HepG2 (cell line): ENCODE measurements around the gene FAS. TPM values are rescaled to one million over a fixed set of nuclear protein-coding genes. Genes with fewer than 3 reads are reported as not detected.

ENCODE experiments used
- ATAC-seq: fragments of 200-7000 bp; cut with Tn5 transposase; 3 replicates; pipeline ENCODE4 v1.9.1; 2020; ENCODE audit warnings: mild to moderate bottlenecking, moderate library complexity
- BruUV-seq: library from RNA; stranded (reverse); fragments of 400-500 nt; replicated peaks from 2 replicates; lab custom pipeline; 2021; lab: Mats Ljungman, UMichigan
- CTCF ChIA-PET: fragments of 300-600 bp; formaldehyde crosslinking; extraction: SDS; loops from one replicate; lab custom pipeline; 2021; ENCODE audit warnings: low total read pairs, inconsistent platforms, low intra/inter-chr PET ratio; lab: Yijun Ruan, JAX
- POLR2A ChIA-PET: fragments of 350-600 bp; sonication (Branson Sonifier 250); formaldehyde crosslinking; loops from one replicate; lab custom pipeline; 2020; ENCODE audit warnings: antibody characterized with exemption, inconsistent platforms; lab: Yijun Ruan, JAX
- DNase-seq: peaks from one replicate; pipeline ENCODE4 v3.0.0-alpha.2; 2015; ENCODE audit warnings: low spot score
- FAIRE-seq: peaks from 3 replicates; lab custom pipeline; 2011; peaks lifted over from hg19 to GRCh38; lab: Jason Lieb, UNC
- H2AFZ ChIP-seq: one replicate; pipeline ENCODE4 v1.6.1; 2011; ENCODE audit warnings: low read length, inconsistent platforms
- H3K27ac ChIP-seq: fragments of 300-600 bp; 3 replicates; pipeline ENCODE4 v1.8.0; 2011; ENCODE audit warnings: mixed run types, mild to moderate bottlenecking, mixed read lengths, low read length, inconsistent platforms; ENCODE audit not compliant: insufficient read depth; ENCODE audit errors: extremely low read length
- H3K27me3 ChIP-seq, 2 experiments: fragments of 200-600 bp in 1 of 2; 2 replicates in 1 of 2; 3 replicates in 1 of 2; pipeline versions ENCODE4 v1.6.0 to v1.8.0; 2011; ENCODE audit warnings: low read length in 2 of 2, mild to moderate bottlenecking in 2 of 2, moderate library complexity in 2 of 2, inconsistent platforms in 1 of 2; ENCODE audit not compliant: insufficient read depth in 2 of 2, control insufficient read depth in 1 of 2
- H3K36me3 ChIP-seq, 2 experiments: fragments of 200-600 bp in 1 of 2; replicated peaks in 1 of 2; 2 replicates in 1 of 2; 3 replicates in 1 of 2; pipeline versions ENCODE4 v1.5.1 to v1.8.0; 2011; ENCODE audit warnings: low read length in 2 of 2, inconsistent platforms in 1 of 2; ENCODE audit not compliant: insufficient read depth in 2 of 2, control insufficient read depth in 1 of 2
- H3K4me1 ChIP-seq: 2 replicates; pipeline ENCODE4 v1.5.1; 2012; ENCODE audit warnings: low read length, inconsistent platforms; ENCODE audit not compliant: insufficient read depth
- H3K4me2 ChIP-seq: 2 replicates; pipeline ENCODE4 v1.6.0; 2011; ENCODE audit warnings: low read depth, low read length, inconsistent platforms
- H3K4me3 ChIP-seq, 3 experiments: fragments of 200-600 bp in 1 of 3; sonication (generic), shearing (Covaris generic) in 1 of 3; replicated peaks in 1 of 3; 2 replicates each; pipeline ENCODE4 v1.5.1; 2011 to 2016; ENCODE audit warnings: low read length in 3 of 3, inconsistent platforms in 2 of 3, low read depth in 2 of 3, mild to moderate bottlenecking in 2 of 3, control low read depth in 1 of 3, mixed read lengths in 1 of 3; ENCODE audit not compliant: insufficient read depth in 1 of 3
- H3K79me2 ChIP-seq: one replicate; pipeline ENCODE4 v1.6.1; 2011; ENCODE audit warnings: low read length, inconsistent platforms; ENCODE audit not compliant: insufficient read depth
- H3K9ac ChIP-seq: 2 replicates; pipeline ENCODE4 v1.6.0; 2011; ENCODE audit warnings: mild to moderate bottlenecking, low read depth, low read length, inconsistent platforms; ENCODE audit not compliant: insufficient read depth
- H3K9me3 ChIP-seq: 2 replicates; pipeline ENCODE4 v1.5.1; 2012; ENCODE audit warnings: mild to moderate bottlenecking, low read length
- H4K20me1 ChIP-seq: 2 replicates; pipeline ENCODE4 v1.6.0; 2011; ENCODE audit warnings: inconsistent platforms, mild to moderate bottlenecking, low read length, moderate library complexity; ENCODE audit not compliant: insufficient read depth
- EED ChIP-seq: sonication (generic); formaldehyde crosslinking; IDR thresholded peaks from 2 replicates; pipeline ENCODE4 v1.5.0; 2020; ENCODE audit warnings: mild to moderate bottlenecking, missing genetic modification reagents
- ELF1 ChIP-seq: sonication (generic); formaldehyde crosslinking; IDR thresholded peaks from 2 replicates; pipeline ENCODE4 v1.4.0; 2020; ENCODE audit warnings: missing genetic modification reagents
- ETV6 ChIP-seq: sonication (generic); formaldehyde crosslinking; conservative IDR thresholded peaks from 2 replicates; pipeline ENCODE4 v1.4.0; 2020; ENCODE audit warnings: missing genetic modification reagents
- FOXO4 ChIP-seq: sonication (generic); formaldehyde crosslinking; conservative IDR thresholded peaks from 2 replicates; pipeline ENCODE4 v1.8.1; 2023; ENCODE audit warnings: missing genetic modification reagents
- HDAC1 ChIP-seq: sonication (generic); formaldehyde crosslinking; IDR thresholded peaks from 2 replicates; pipeline ENCODE4 v1.5.1; 2020; ENCODE audit warnings: mild to moderate bottlenecking, missing genetic modification reagents
- HOXA7 ChIP-seq: sonication (generic); formaldehyde crosslinking; IDR thresholded peaks from 2 replicates; pipeline ENCODE4 v1.8.1; 2022; ENCODE audit warnings: mild to moderate bottlenecking, missing genetic modification reagents, moderate library complexity
- HOXD1 ChIP-seq: sonication (generic); formaldehyde crosslinking; IDR thresholded peaks from 2 replicates; pipeline ENCODE4 v1.5.0; 2020; ENCODE audit warnings: missing genetic modification reagents
- MYC ChIP-seq: sonication (generic); formaldehyde crosslinking; IDR thresholded peaks from 2 replicates; pipeline ENCODE4 v1.9.0; 2021; ENCODE audit warnings: missing genetic modification reagents, borderline replicate concordance
- YEATS2 ChIP-seq: sonication (generic); formaldehyde crosslinking; IDR thresholded peaks from 2 replicates; pipeline ENCODE4 v1.4.0; 2020; ENCODE audit warnings: missing genetic modification reagents, borderline replicate concordance
- ZBTB37 ChIP-seq: sonication (generic); formaldehyde crosslinking; IDR thresholded peaks from 2 replicates; pipeline ENCODE4 v1.4.0; 2020; ENCODE audit warnings: mild to moderate bottlenecking, missing genetic modification reagents
- ZKSCAN5 ChIP-seq: sonication (generic); formaldehyde crosslinking; IDR thresholded peaks from 2 replicates; pipeline ENCODE4 v1.5.1; 2020; ENCODE audit warnings: mild to moderate bottlenecking, missing genetic modification reagents
- ZNF44 ChIP-seq: sonication (generic); formaldehyde crosslinking; IDR thresholded peaks from 2 replicates; pipeline ENCODE4 v1.5.1; 2020; ENCODE audit warnings: mild to moderate bottlenecking, missing genetic modification reagents
- ZNF577 ChIP-seq: sonication (generic); formaldehyde crosslinking; IDR thresholded peaks from 2 replicates; pipeline ENCODE4 v1.4.0; 2020; ENCODE audit warnings: mild to moderate bottlenecking, low read depth, missing genetic modification reagents, borderline replicate concordance
- ZNF740 ChIP-seq: sonication (generic); formaldehyde crosslinking; IDR thresholded peaks from 2 replicates; pipeline ENCODE4 v1.4.0; 2020; ENCODE audit warnings: missing genetic modification reagents
- WGBS: methylation state at CpG from one replicate; pipeline ENCODE4 v1.1.6; 2017; ENCODE audit warnings: low lambda C conversion rate; 5-methylcytosine and 5-hydroxymethylcytosine counted together
- in situ Hi-C: cut with HindIII; loops from 2 replicates; pipeline ENCODE4 v1.10.0; 2017; ENCODE audit warnings: low pct_unique_long_range_greater_than_20kb; ENCODE audit not compliant: extremely low pct_ligation_motif_present
- intact Hi-C: fragments of 100-400 bp; cut with micrococcal nuclease; formaldehyde crosslinking; loops from one replicate; pipeline ENCODE4 v1.10.0; 2022; ENCODE audit not compliant: unreplicated experiment
- polyA plus RNA-seq, 8 experiments: library from polyadenylated mRNA; depleted of rRNA in 3 of 8; stranded (reverse) in 7 of 8; unstranded in 1 of 8; fragments of >200 nt; fragmentation: Illumina TruSeq in 4 of 8; extraction: Trizol in 4 of 8; gene quantifications; 2 replicates each; pipeline versions ENCODE4 v1.2.1 to v1.2.3, GENCODE V29; 2011 to 2016; ENCODE audit warnings: low read depth in 4 of 8, missing spikeins in 1 of 8, mixed read lengths in 1 of 8; ENCODE audit not compliant: insufficient read depth in 1 of 8
- total RNA-seq, 5 experiments: library from RNA; depleted of rRNA; stranded (reverse); fragments of >200 nt; fragmentation: Illumina TruSeq; extraction: Trizol; gene quantifications; 2 replicates each; pipeline ENCODE4 v1.2.3, GENCODE V29; 2016; ENCODE audit warnings: low read depth in 1 of 5
- TF ChIP-seq, protein P1 (sequence below): sonication (generic); formaldehyde crosslinking; IDR thresholded peaks from 2 replicates; pipeline ENCODE4 v1.5.0; 2020; ENCODE audit warnings: missing genetic modification reagents

The FAS gene
- total and polyA plus RNA-seq, 2 of the 13 experiments (the other 11 are each of a cell fraction or from before 2014, with no cell fraction given): 5.9 to 17.9 TPM

GRCh38 chr10:88941026-88941425 is 49.6 kb upstream of the FAS start:
- no peak overlapping the region for H2AFZ ChIP-seq
- peaks cover 1 to 11% of the 10 kb centered on the region in 2 experiments; a peak in 2 of 5 replicates for H3K36me3 ChIP-seq
- TF ChIP-seq ZNF577 (CRISPR knock-in tag) (no peak), HOXD1 (CRISPR knock-in tag) (no peak), EED (CRISPR knock-in tag) (no peak), MYC (CRISPR knock-in tag) (no peak), ZKSCAN5 (CRISPR knock-in tag) (no peak), ETV6 (no peak), ZNF740 (CRISPR knock-in tag) (no peak), ZBTB37 (no peak), ELF1 (CRISPR knock-in tag) (no peak), YEATS2 (CRISPR knock-in tag) (no peak), FOXO4 (CRISPR knock-in tag) (no peak), HDAC1 (CRISPR knock-in tag) (no peak), ZNF44 (CRISPR knock-in tag) (no peak), HOXA7 (CRISPR knock-in tag) (no peak)
- TF ChIP-seq, protein P1, sequence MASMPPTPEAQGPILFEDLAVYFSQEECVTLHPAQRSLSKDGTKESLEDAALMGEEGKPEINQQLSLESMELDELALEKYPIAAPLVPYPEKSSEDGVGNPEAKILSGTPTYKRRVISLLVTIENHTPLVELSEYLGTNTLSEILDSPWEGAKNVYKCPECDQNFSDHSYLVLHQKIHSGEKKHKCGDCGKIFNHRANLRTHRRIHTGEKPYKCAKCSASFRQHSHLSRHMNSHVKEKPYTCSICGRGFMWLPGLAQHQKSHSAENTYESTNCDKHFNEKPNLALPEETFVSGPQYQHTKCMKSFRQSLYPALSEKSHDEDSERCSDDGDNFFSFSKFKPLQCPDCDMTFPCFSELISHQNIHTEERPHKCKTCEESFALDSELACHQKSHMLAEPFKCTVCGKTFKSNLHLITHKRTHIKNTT: no peak
- CTCF ChIA-PET: no interaction called here
- BruUV-seq: no TSS peak
- H3K9me3 ChIP-seq: no peaks in the 10 kb centered on the region
- no peak overlapping the region for H3K4me2 ChIP-seq
- ATAC-seq (no peak), DNase-seq (no peak), FAIRE-seq (no peak)
- no peaks in the 10 kb centered on the region for H3K27me3 ChIP-seq
- no peaks in the 10 kb centered on the region for H3K79me2 ChIP-seq
- intact Hi-C loops: no loop called here
- POLR2A ChIA-PET: no interaction called here
- 87% methylated on average over 6 of the region's 6 CpGs for WGBS
- H3K9ac ChIP-seq: no peak overlapping the region
- in situ Hi-C loops: no loop called here
- H4K20me1 ChIP-seq: no peaks in the 10 kb centered on the region
- no peak overlapping the region for H3K4me3 ChIP-seq
- H3K27ac ChIP-seq: no peak overlapping the region
- H3K4me1 ChIP-seq: no peaks in the 10 kb centered on the region
